MCF 10A (cell line): Measurements from ENCODE around the gene LRRTM1. TPM values are rescaled to one million over a fixed set of nuclear protein-coding genes. Genes with fewer than 3 reads are reported as not detected.

Experiments used
- BruUV-seq: library from RNA; stranded (reverse); fragments of 400-500 nt; replicated peaks from 2 replicates; lab custom pipeline; 2021; lab: Mats Ljungman, UMichigan
- CTCF ChIA-PET: fragments of 300-600 bp; sonication (Branson Sonifier 250); formaldehyde crosslinking; extraction: SDS; loops from one replicate; lab custom pipeline; 2021; ENCODE audit warnings: antibody characterized with exemption, inconsistent platforms; lab: Yijun Ruan, JAX
- POLR2A ChIA-PET: fragments of 300-600, 350-650 bp; sonication (Branson Sonifier 250); formaldehyde crosslinking; extraction: SDS; loops from one replicate; lab custom pipeline; 2020; ENCODE audit warnings: antibody characterized with exemption, inconsistent platforms; lab: Yijun Ruan, JAX
- DNase-seq: peaks from one replicate; pipeline ENCODE4 v3.0.0-alpha.2; 2018; ENCODE audit not compliant: unreplicated experiment
- H3K27ac Mint-ChIP-seq: one replicate; pipeline ENCODE4 v1.8.0; 2022; ENCODE audit warnings: mild to moderate bottlenecking, low read depth, mixed read lengths; ENCODE audit not compliant: unreplicated experiment
- H3K27me3 Mint-ChIP-seq: one replicate; pipeline ENCODE4 v1.8.0; 2022; ENCODE audit warnings: mixed read lengths; ENCODE audit not compliant: insufficient read depth, unreplicated experiment
- H3K36me3 Mint-ChIP-seq: one replicate; pipeline ENCODE4 v1.8.0; 2022; ENCODE audit warnings: mild to moderate bottlenecking, moderate library complexity, mixed read lengths; ENCODE audit not compliant: insufficient read depth, unreplicated experiment
- H3K4me1 Mint-ChIP-seq: one replicate; pipeline ENCODE4 v1.8.0; 2022; ENCODE audit warnings: mixed read lengths; ENCODE audit not compliant: insufficient read depth, unreplicated experiment
- H3K4me3 Mint-ChIP-seq: one replicate; pipeline ENCODE4 v1.8.0; 2022; ENCODE audit warnings: mild to moderate bottlenecking, moderate library complexity, mixed read lengths; ENCODE audit not compliant: unreplicated experiment
- H3K9me3 Mint-ChIP-seq: one replicate; pipeline ENCODE4 v1.8.0; 2022; ENCODE audit warnings: mixed read lengths; ENCODE audit not compliant: unreplicated experiment
- CTCF ChIP-seq: fragments of 200-600 bp; IDR thresholded peaks from one replicate; pipeline ENCODE4 v1.8.0; 2022; ENCODE audit warnings: antibody characterized with exemption, mild to moderate bottlenecking; ENCODE audit not compliant: unreplicated experiment
- intact Hi-C: fragments of 100-400 bp; cut with micrococcal nuclease; formaldehyde crosslinking; loops from 2 replicates; pipeline ENCODE4 v1.14.1; 2022
- total RNA-seq: library from RNA; stranded (reverse); gene quantifications from 2 replicates; pipeline ENCODE4 v1.2.3, GENCODE V29; 2022

The LRRTM1 gene
- total RNA-seq, 1 experiment from 2014 or later: not detected

- DNase-seq: no peak
- H3K27me3 Mint-ChIP-seq: no peaks in the 10 kb centered on the region
- intact Hi-C loops: no loop called here
- POLR2A ChIA-PET: no interaction called here
- BruUV-seq: no TSS peak
- H3K9me3 Mint-ChIP-seq: no peaks in the 10 kb centered on the region
- H3K36me3 Mint-ChIP-seq: no peaks in the 10 kb centered on the region
- no peak overlapping the region for H3K27ac Mint-ChIP-seq
- H3K4me3 Mint-ChIP-seq: no peak overlapping the region
- CTCF ChIA-PET: no interaction called here
- no peak for TF ChIP-seq CTCF
- H3K4me1 Mint-ChIP-seq: no peaks in the 10 kb centered on the region
Observed at GRCh38 chr2:80281049-80281448, 23.5 kb downstream of the LRRTM1 start.

GRCh38 chr2:80280598-80280997, 24.0 kb downstream of the LRRTM1 start:
- no TSS peak for BruUV-seq
- TF ChIP-seq CTCF: no peak
- H3K9me3 Mint-ChIP-seq: no peaks in the 10 kb centered on the region
- ChIA-PET CTCF (no interaction called here), POLR2A (no interaction called here)
- no peak overlapping the region for H3K27ac Mint-ChIP-seq
- H3K4me3 Mint-ChIP-seq: no peak overlapping the region
- intact Hi-C loops: no loop called here
- H3K27me3 Mint-ChIP-seq: no peaks in the 10 kb centered on the region
- no peaks in the 10 kb centered on the region for H3K36me3 Mint-ChIP-seq
- H3K4me1 Mint-ChIP-seq: no peaks in the 10 kb centered on the region
- no peak for DNase-seq

GRCh38 chr2:80269806-80270205, 34.7 kb downstream of the LRRTM1 start:
- ChIA-PET POLR2A (no interaction called here), CTCF (interaction anchor here (0.6 to 0.9 kb wide), 2 partner anchors 19 to 31 kb away, joined by 3 read pairs; no protein-coding TSS in a partner anchor)
- no TSS peak for BruUV-seq
- no peak for DNase-seq
- no peaks in the 10 kb centered on the region for H3K27me3 Mint-ChIP-seq
- no peaks in the 10 kb centered on the region for H3K9me3 Mint-ChIP-seq
- intact Hi-C loops: no loop called here
- H3K4me3 Mint-ChIP-seq: no peak overlapping the region
- TF ChIP-seq CTCF: no peak
- H3K27ac Mint-ChIP-seq: no peak overlapping the region
- H3K4me1 Mint-ChIP-seq: no peaks in the 10 kb centered on the region
- no peaks in the 10 kb centered on the region for H3K36me3 Mint-ChIP-seq

GRCh38 chr2:80266231-80266630, 38.3 kb downstream of the LRRTM1 start:
- ChIA-PET CTCF (interaction anchor here (0.6 to 1.5 kb wide), 3 partner anchors 10 to 167 kb away, joined by 3 to 4 read pairs (median 4); no protein-coding TSS in a partner anchor), POLR2A (no interaction called here)
- intact Hi-C loops: no loop called here
- H3K27me3 Mint-ChIP-seq: no peaks in the 10 kb centered on the region
- DNase-seq: no peak
- H3K27ac Mint-ChIP-seq: no peak overlapping the region
- no peaks in the 10 kb centered on the region for H3K36me3 Mint-ChIP-seq
- BruUV-seq: no TSS peak
- no peaks in the 10 kb centered on the region for H3K4me1 Mint-ChIP-seq
- no peak overlapping the region for H3K4me3 Mint-ChIP-seq
- TF ChIP-seq CTCF: no peak
- H3K9me3 Mint-ChIP-seq: no peaks in the 10 kb centered on the region
